Cerebellar nuclear complex (tissue), 1 donor: Measurements from ENCODE around the gene TM7SF3.

ENCODE experiments used
- DNase-seq, 2 experiments: peaks; one replicate each; lab custom pipeline; 2025; lab: John Stamatoyannopoulos, UW

Gene TM7SF3

GRCh38 chr12:27014859-27015729 is 910 bp upstream of the TM7SF3 start:
- peak in 1 of 2 experiments; percentile 18 for DNase-seq

GRCh38 chr12:27013611-27014084 is 536 bp downstream of the TM7SF3 start:
- peak in 1 of 2 experiments; percentile 17 for DNase-seq

- DNase-seq, result no peak
These were observed 1.3 kb downstream of the TM7SF3 start for GRCh38 chr12:27012982-27013255.

- no peak for DNase-seq
These were observed 1.8 kb downstream of the TM7SF3 start for GRCh38 chr12:27012239-27012981.

- no peak for DNase-seq
These were observed 4.3 kb downstream of the TM7SF3 start for GRCh38 chr12:27009881-27010301.

GRCh38 chr12:27008081-27008480 is 6.1 kb downstream of the TM7SF3 start:
- no peak for DNase-seq

- no peak for DNase-seq
These were observed 7.3 kb downstream of the TM7SF3 start for GRCh38 chr12:27006797-27007467.

- DNase-seq, result no peak
These were observed 8.7 kb downstream of the TM7SF3 start for GRCh38 chr12:27005495-27005894.

GRCh38 chr12:27003421-27004381 is 10.5 kb downstream of the TM7SF3 start:
- DNase-seq, result no peak

GRCh38 chr12:27002141-27002540 is 12.0 kb downstream of the TM7SF3 start:
- DNase-seq, result no peak

- no peak for DNase-seq
These were observed 12.5 kb downstream of the TM7SF3 start for GRCh38 chr12:27001663-27002062.

- no peak for DNase-seq
These were observed 13.2 kb downstream of the TM7SF3 start for GRCh38 chr12:27000961-27001360.

- DNase-seq, result no peak
These were observed 17.2 kb downstream of the TM7SF3 start for GRCh38 chr12:26997003-26997402.

GRCh38 chr12:26995706-26996105 is 18.5 kb downstream of the TM7SF3 start:
- no peak for DNase-seq

- DNase-seq, result no peak
These were observed 20.1 kb downstream of the TM7SF3 start for GRCh38 chr12:26994109-26994508.

- no peak for DNase-seq
These were observed 22.4 kb downstream of the TM7SF3 start for GRCh38 chr12:26991826-26992225.

GRCh38 chr12:26989873-26990272 is 24.3 kb downstream of the TM7SF3 start:
- no peak for DNase-seq

- DNase-seq, result no peak
These were observed 25.5 kb downstream of the TM7SF3 start for GRCh38 chr12:26988703-26989102.

GRCh38 chr12:26987634-26988424 is 26.4 kb downstream of the TM7SF3 start:
- no peak for DNase-seq

GRCh38 chr12:26982866-26983265 is 31.3 kb downstream of the TM7SF3 start:
- DNase-seq, result no peak

- DNase-seq, result no peak
These were observed 34.5 kb downstream of the TM7SF3 start for GRCh38 chr12:26979733-26980132.
